Muscle of arm (tissue), 12 donors: ENCODE measurements around the gene VAT1L. TPM values are rescaled to one million over a fixed set of nuclear protein-coding genes. Genes with fewer than 3 reads are reported as not detected.
A peak's percentile ranks its signal among the peaks of the same experiment; 100 is the strongest.
"Not testable (repeated sequence)": the region's sequence is repeated elsewhere in the genome, so short reads cannot be mapped to it uniquely, and the experiment has no call there.

Experiments
- DNase-seq: peaks from one replicate; pipeline ENCODE4 v3.0.0-alpha.2; 2013
- polyA plus RNA-seq, 12 donors: library from polyadenylated mRNA; unstranded; fragments of 120-200 nt; gene quantifications; one replicate each; pipeline ENCODE4 v1.2.1, GENCODE V29; 2013; ENCODE audit not compliant: insufficient read length in 12 of 12

The VAT1L gene
- polyA plus RNA-seq, 12 donors = 3.2 to 13.2 (median 6.6) TPM; not detected in 1

GRCh38 chr16:77991701-77992100, 203.3 kb downstream of the VAT1L start:
- no peak for DNase-seq

GRCh38 chr16:77992381-77992780, 204.0 kb downstream of the VAT1L start:
- not testable (repeated sequence) for DNase-seq

- peak; percentile 83 for DNase-seq
Observed at GRCh38 chr16:77993111-77993985, 205.0 kb downstream of the VAT1L start.

GRCh38 chr16:77995843-77996455, 207.6 kb downstream of the VAT1L start:
- no peak for DNase-seq

GRCh38 chr16:77998350-77999023, 210.1 kb downstream of the VAT1L start:
- DNase-seq = no peak

GRCh38 chr16:78001451-78002025, 213.2 kb downstream of the VAT1L start:
- no peak for DNase-seq

- DNase-seq = peak; percentile 79
Observed at GRCh38 chr16:78002915-78003538, 214.7 kb downstream of the VAT1L start.

- DNase-seq = no peak
Observed at GRCh38 chr16:78004517-78004916, 216.2 kb downstream of the VAT1L start.

- no peak for DNase-seq
Observed at GRCh38 chr16:78005881-78006280, 217.5 kb downstream of the VAT1L start.

GRCh38 chr16:78007121-78007520, 218.8 kb downstream of the VAT1L start:
- no peak for DNase-seq

GRCh38 chr16:78022347-78023060, 234.1 kb downstream of the VAT1L start, which contains the start of gene CLEC3A:
TSS of gene CLEC3A (plus strand) at chr16:78022548. CDS start at chr16:78022627, 79 bp downstream.
- no peak for DNase-seq

- DNase-seq = no peak
Observed at GRCh38 chr16:78024159-78024558, 235.8 kb downstream of the VAT1L start.

- DNase-seq = no peak
Observed at GRCh38 chr16:78025631-78026030, 237.3 kb downstream of the VAT1L start.

- no peak for DNase-seq
Observed at GRCh38 chr16:78028018-78028417, 239.7 kb downstream of the VAT1L start.

Other genes with a start within 250 kb of the VAT1L start
- gene NUDT7, start 66.0 kb upstream of the VAT1L start, polyA plus RNA-seq = 1 to 10 TPM in 10 of 12 donors, not detected in 2; 4.3 to 7.4 (median 5.6) TPM
- under 1 TPM in 1 of 12 donors, not detected in 11; 0.08 TPM for gene CLEC3A, start 234.0 kb downstream of the VAT1L start, polyA plus RNA-seq